ENCODE measurements around the gene ATP8A2. TPM values are rescaled to one million over a fixed set of nuclear protein-coding genes. Genes with fewer than 3 reads are reported as not detected.
A peak's percentile ranks its signal among the peaks of the same experiment; 100 is the strongest.

Gene ATP8A2
- total RNA-seq, result under 1 TPM; 0.14 to 0.65 (median 0.30) TPM
- polyA plus RNA-seq, result 0.09 TPM
- long read RNA-seq, donor 1, partial matches to known transcripts, result 1 of 1 reads
- long read RNA-seq, donor 1, other reads (novel, unspliced or antisense), result 0 of 1 reads
- long read RNA-seq, donor 2, partial matches to known transcripts, result 1 of 3 reads
- long read RNA-seq, donor 2, other reads (novel, unspliced or antisense), result 2 of 3 reads
- long read RNA-seq, donor 3, partial matches to known transcripts, result 0 of 1 reads
- long read RNA-seq, donor 3, other reads (novel, unspliced or antisense), result 1 of 1 reads
- long read RNA-seq, donor 4, partial matches to known transcripts, result 0 of 1 reads
- long read RNA-seq, donor 4, other reads (novel, unspliced or antisense), result 1 of 1 reads

- DNase-seq (no peak), ATAC-seq (peak; percentile 18 to 41)
- no peaks in the 10 kb centered on the region for H3K9me3 ChIP-seq (ENCODE audit: control insufficient read depth, low read length)
- H3K4me1 ChIP-seq (ENCODE audit: control insufficient read depth, insufficient read depth, low read length), result no peaks in the 10 kb centered on the region
- H3K4me3 ChIP-seq (ENCODE audit: low read length), result peak within 1 kb of the TSS; percentile 43
- no peak within 1 kb of the TSS for H3K27ac ChIP-seq (ENCODE audit: low read length)
- intact Hi-C loops (cut with DNase I), result no loop called here
- under 1% methylated on average over 58 of the region's 58 CpGs for WGBS
- H3K27me3 ChIP-seq (ENCODE audit: control insufficient read depth, insufficient read depth), result no peaks in the 10 kb centered on the region
Measured at GRCh38 chr13:25371875-25372283, at the start of gene ATP8A2. Gene ATP8A2, plus strand, starts transcription at chr13:25371974. Its CDS starts 239 bp downstream, at chr13:25372213.

GRCh38 chr13:25324100-25324499, 47.7 kb upstream of the ATP8A2 start:
- 78% methylated on average over 2 of the region's 2 CpGs for WGBS
- DNase-seq (no peak), ATAC-seq (no peak)
- no peaks in the 10 kb centered on the region for H3K27me3 ChIP-seq (ENCODE audit: control insufficient read depth, insufficient read depth)
- H3K4me1 ChIP-seq (ENCODE audit: control insufficient read depth, insufficient read depth, low read length), result no peaks in the 10 kb centered on the region
- intact Hi-C loops (cut with DNase I), result no loop called here
- H3K27ac ChIP-seq (ENCODE audit: low read length), result no peak overlapping the region
- H3K4me3 ChIP-seq (ENCODE audit: low read length), result no peak overlapping the region
- no peaks in the 10 kb centered on the region for H3K9me3 ChIP-seq (ENCODE audit: control insufficient read depth, low read length)

GRCh38 chr13:25329706-25330105, 42.1 kb upstream of the ATP8A2 start:
- Histone ChIP-seq H3K27me3 (ENCODE audit: control insufficient read depth, insufficient read depth) (no peaks in the 10 kb centered on the region), H3K9me3 (ENCODE audit: control insufficient read depth, low read length) (no peaks in the 10 kb centered on the region), H3K27ac (ENCODE audit: low read length) (no peak overlapping the region), H3K4me3 (ENCODE audit: low read length) (no peak overlapping the region), H3K4me1 (ENCODE audit: control insufficient read depth, insufficient read depth, low read length) (no peaks in the 10 kb centered on the region)
- WGBS, result 98% methylated on average over 4 of the region's 4 CpGs
- intact Hi-C loops (cut with DNase I), result no loop called here
- ATAC-seq (no peak), DNase-seq (no peak)

- intact Hi-C loops (cut with DNase I), result no loop called here
Measured at GRCh38 chr13:25330541-25330940, 41.2 kb upstream of the ATP8A2 start.

GRCh38 chr13:25335856-25336255, 35.9 kb upstream of the ATP8A2 start:
- DNase-seq (no peak), ATAC-seq (no peak)
- Histone ChIP-seq H3K9me3 (ENCODE audit: control insufficient read depth, low read length) (no peaks in the 10 kb centered on the region), H3K27me3 (ENCODE audit: control insufficient read depth, insufficient read depth) (no peaks in the 10 kb centered on the region), H3K4me1 (ENCODE audit: control insufficient read depth, insufficient read depth, low read length) (no peaks in the 10 kb centered on the region), H3K27ac (ENCODE audit: low read length) (no peak overlapping the region), H3K4me3 (ENCODE audit: low read length) (no peak overlapping the region)
- WGBS, result 57% methylated on average over 3 of the region's 3 CpGs
- intact Hi-C loops (cut with DNase I), result no loop called here

More at GRCh38 chr13:25330541-25330940, 41.2 kb upstream of the ATP8A2 start:
- H3K4me1 ChIP-seq (ENCODE audit: control insufficient read depth, insufficient read depth, low read length), result no peaks in the 10 kb centered on the region
- ATAC-seq (no peak), DNase-seq (no peak)
- H3K27me3 ChIP-seq (ENCODE audit: control insufficient read depth, insufficient read depth), result no peaks in the 10 kb centered on the region
- WGBS, result 95% methylated on average over 1 of the region's 1 CpG
- H3K27ac ChIP-seq (ENCODE audit: low read length), result no peak overlapping the region
- H3K4me3 ChIP-seq (ENCODE audit: low read length), result no peak overlapping the region
- H3K9me3 ChIP-seq (ENCODE audit: control insufficient read depth, low read length), result no peaks in the 10 kb centered on the region

- no peaks in the 10 kb centered on the region for H3K27me3 ChIP-seq (ENCODE audit: control insufficient read depth, insufficient read depth)
- no peaks in the 10 kb centered on the region for H3K9me3 ChIP-seq (ENCODE audit: control insufficient read depth, low read length)
- WGBS, result 97% methylated on average over 2 of the region's 2 CpGs
- H3K4me1 ChIP-seq (ENCODE audit: control insufficient read depth, insufficient read depth, low read length), result no peaks in the 10 kb centered on the region
- no peak overlapping the region for H3K4me3 ChIP-seq (ENCODE audit: low read length)
- DNase-seq, result no peak
- ATAC-seq, result no peak
- H3K27ac ChIP-seq (ENCODE audit: low read length), result no peak overlapping the region
- intact Hi-C loops (cut with DNase I), result no loop called here
Measured at GRCh38 chr13:25345576-25345975, 26.2 kb upstream of the ATP8A2 start.

GRCh38 chr13:25347151-25347550, 24.6 kb upstream of the ATP8A2 start:
- DNase-seq (no peak), ATAC-seq (no peak)
- Histone ChIP-seq H3K27me3 (ENCODE audit: control insufficient read depth, insufficient read depth) (no peaks in the 10 kb centered on the region), H3K9me3 (ENCODE audit: control insufficient read depth, low read length) (no peaks in the 10 kb centered on the region), H3K4me1 (ENCODE audit: control insufficient read depth, insufficient read depth, low read length) (no peaks in the 10 kb centered on the region), H3K4me3 (ENCODE audit: low read length) (no peak overlapping the region), H3K27ac (ENCODE audit: low read length) (no peak overlapping the region)
- WGBS, result 87% methylated on average over 2 of the region's 2 CpGs
- intact Hi-C loops (cut with DNase I), result no loop called here

GRCh38 chr13:25351404-25351803, 20.4 kb upstream of the ATP8A2 start:
- no peaks in the 10 kb centered on the region for H3K9me3 ChIP-seq (ENCODE audit: control insufficient read depth, low read length)
- H3K4me1 ChIP-seq (ENCODE audit: control insufficient read depth, insufficient read depth, low read length), result no peaks in the 10 kb centered on the region
- ATAC-seq, result no peak
- WGBS, result 96% methylated on average over 1 of the region's 1 CpG
- H3K27ac ChIP-seq (ENCODE audit: low read length), result no peak overlapping the region
- peaks cover 4% of the 10 kb centered on the region for H3K27me3 ChIP-seq (ENCODE audit: control insufficient read depth, insufficient read depth)
- intact Hi-C loops (cut with DNase I), result no loop called here
- H3K4me3 ChIP-seq (ENCODE audit: low read length), result no peak overlapping the region
- DNase-seq, result no peak

GRCh38 chr13:25352230-25352629, 19.5 kb upstream of the ATP8A2 start:
- Histone ChIP-seq H3K27me3 (ENCODE audit: control insufficient read depth, insufficient read depth) (peaks cover 4% of the 10 kb centered on the region), H3K27ac (ENCODE audit: low read length) (no peak overlapping the region), H3K9me3 (ENCODE audit: control insufficient read depth, low read length) (no peaks in the 10 kb centered on the region), H3K4me3 (ENCODE audit: low read length) (no peak overlapping the region), H3K4me1 (ENCODE audit: control insufficient read depth, insufficient read depth, low read length) (no peaks in the 10 kb centered on the region)
- ATAC-seq (no peak), DNase-seq (no peak)
- 25% methylated on average over 3 of the region's 3 CpGs for WGBS
- intact Hi-C loops (cut with DNase I), result no loop called here

- 53% methylated on average over 4 of the region's 4 CpGs for WGBS
- intact Hi-C loops (cut with DNase I), result no loop called here
Measured at GRCh38 chr13:25352806-25353205, 19.0 kb upstream of the ATP8A2 start.

GRCh38 chr13:25353344-25353743, 18.4 kb upstream of the ATP8A2 start:
- intact Hi-C loops (cut with DNase I), result no loop called here
- no peak for ATAC-seq
- H3K27me3 ChIP-seq (ENCODE audit: control insufficient read depth, insufficient read depth), result peaks cover 4% of the 10 kb centered on the region
- H3K4me1 ChIP-seq (ENCODE audit: control insufficient read depth, insufficient read depth, low read length), result no peaks in the 10 kb centered on the region
- 90% methylated on average over 4 of the region's 4 CpGs for WGBS
- no peak overlapping the region for H3K27ac ChIP-seq (ENCODE audit: low read length)
- DNase-seq, result no peak
- no peak overlapping the region for H3K4me3 ChIP-seq (ENCODE audit: low read length)
- no peaks in the 10 kb centered on the region for H3K9me3 ChIP-seq (ENCODE audit: control insufficient read depth, low read length)

More at GRCh38 chr13:25352806-25353205, 19.0 kb upstream of the ATP8A2 start:
- H3K4me1 ChIP-seq (ENCODE audit: control insufficient read depth, insufficient read depth, low read length), result no peaks in the 10 kb centered on the region
- ATAC-seq (no peak), DNase-seq (no peak)
- H3K27me3 ChIP-seq (ENCODE audit: control insufficient read depth, insufficient read depth), result peaks cover 4% of the 10 kb centered on the region
- H3K9me3 ChIP-seq (ENCODE audit: control insufficient read depth, low read length), result no peaks in the 10 kb centered on the region
- H3K4me3 ChIP-seq (ENCODE audit: low read length), result no peak overlapping the region
- H3K27ac ChIP-seq (ENCODE audit: low read length), result no peak overlapping the region
